GM12878 (cell line): ENCODE measurements around the gene TXNDC17. TPM values are rescaled to one million over a fixed set of nuclear protein-coding genes. Genes with fewer than 3 reads are reported as not detected.

ENCODE experiments used
- ATAC-seq: fragments of 200-7000 bp; cut with Tn5 transposase; 3 replicates; pipeline ENCODE4 v1.9.1; 2020; ENCODE audit warnings: mild to moderate bottlenecking, moderate library complexity
- BruUV-seq: library from RNA; stranded (reverse); fragments of 400-500 nt; replicated peaks from 2 replicates; lab custom pipeline; 2021; lab: Mats Ljungman, UMichigan
- CTCF ChIA-PET: fragments of 300-600 bp; sonication (Branson Sonifier 250); formaldehyde crosslinking; extraction: SDS; loops from one replicate; lab custom pipeline; 2021; ENCODE audit warnings: inconsistent platforms; lab: Yijun Ruan, JAX
- POLR2A ChIA-PET: fragments of 350-600 bp; formaldehyde crosslinking; extraction: SDS; loops from one replicate; lab custom pipeline; 2021; ENCODE audit warnings: inconsistent platforms; lab: Charles Lee
- RAD21 ChIA-PET: fragments of 300-600 bp; sonication (Branson Sonifier 250); formaldehyde crosslinking; loops from one replicate; lab custom pipeline; 2023; ENCODE audit warnings: antibody characterized with exemption; ENCODE audit not compliant: unreplicated experiment; lab: Charles Lee
- SMC1A ChIA-PET: fragments of 300-600 bp; sonication (Branson Sonifier 250); formaldehyde crosslinking; loops from one replicate; lab custom pipeline; 2023; ENCODE audit not compliant: unreplicated experiment, uncharacterized antibody; lab: Charles Lee
- DNase-seq: peaks from one replicate; pipeline ENCODE4 v3.0.0-alpha.2; 2011; ENCODE audit warnings: low read depth, low spot score
- FAIRE-seq: peaks from 3 replicates; lab custom pipeline; 2011; peaks lifted over from hg19 to GRCh38; lab: Jason Lieb, UNC
- H2AFZ ChIP-seq: 2 replicates; pipeline ENCODE4 v1.6.0; 2011; ENCODE audit warnings: low read depth, low read length, control low read depth; ENCODE audit not compliant: control insufficient read depth
- H3K27ac ChIP-seq: 2 replicates; pipeline ENCODE4 v1.5.1; 2011; ENCODE audit warnings: control low read depth; ENCODE audit not compliant: control insufficient read depth, insufficient read depth
- H3K27me3 ChIP-seq, 2 experiments: replicated peaks in 1 of 2; 2 replicates each; pipeline versions ENCODE4 v1.6.0 to v1.6.1; 2011; ENCODE audit warnings: low read length in 1 of 2; ENCODE audit not compliant: control insufficient read depth in 2 of 2, insufficient read depth in 2 of 2
- H3K36me3 ChIP-seq, 2 experiments: 2 replicates each; pipeline ENCODE4 v1.5.1; 2011; ENCODE audit warnings: low read length in 1 of 2; ENCODE audit not compliant: control insufficient read depth in 2 of 2, insufficient read depth in 2 of 2
- H3K4me1 ChIP-seq: 2 replicates; pipeline ENCODE4 v1.6.1; 2011; ENCODE audit warnings: mild to moderate bottlenecking, low read length, moderate library complexity, mixed read lengths; ENCODE audit not compliant: control insufficient read depth, insufficient read depth
- H3K4me2 ChIP-seq: 2 replicates; pipeline ENCODE4 v1.6.0; 2011; ENCODE audit warnings: control low read depth; ENCODE audit not compliant: control insufficient read depth, insufficient read depth
- H3K4me3 ChIP-seq: fragments of 200-600 bp; sonication (generic); 2 replicates; pipeline ENCODE4 v1.5.1; 2016
- H3K79me2 ChIP-seq: 2 replicates; pipeline ENCODE4 v1.6.0; 2011; ENCODE audit warnings: low read length; ENCODE audit not compliant: control insufficient read depth, insufficient read depth
- H3K9ac ChIP-seq: 2 replicates; pipeline ENCODE4 v1.8.0; 2011; ENCODE audit warnings: low read length, control low read depth, mixed read lengths; ENCODE audit not compliant: control insufficient read depth, insufficient read depth
- H3K9me3 ChIP-seq: replicated peaks from 3 replicates; pipeline ENCODE4 v1.5.1; 2011; ENCODE audit warnings: mild to moderate bottlenecking, low read length; ENCODE audit not compliant: control insufficient read depth, insufficient read depth
- H4K20me1 ChIP-seq: 2 replicates; pipeline ENCODE4 v1.6.0; 2011; ENCODE audit not compliant: control insufficient read depth, insufficient read depth
- HDAC6 ChIP-seq: fragments of 200-600 bp; sonication (generic); IDR thresholded peaks from one replicate; pipeline ENCODE4 v1.8.0; 2017; ENCODE audit warnings: antibody characterized with exemption; ENCODE audit not compliant: unreplicated experiment
- HDGF ChIP-seq: fragments of 450-650 bp; IDR thresholded peaks from 2 replicates; pipeline ENCODE4 v1.6.1; 2016; ENCODE audit warnings: antibody characterized with exemption
- MEF2A ChIP-seq: IDR thresholded peaks from 2 replicates; pipeline ENCODE4 v1.6.1; 2011; ENCODE audit warnings: low read depth, mild to moderate bottlenecking, low read length, moderate library complexity; ENCODE audit not compliant: insufficient read depth
- MLLT1 ChIP-seq: fragments of 450-650 bp; IDR thresholded peaks from 2 replicates; pipeline ENCODE4 v1.6.1; 2016; ENCODE audit warnings: mild to moderate bottlenecking
- NFIC ChIP-seq: IDR thresholded peaks from 2 replicates; pipeline ENCODE4 v1.6.1; 2012; ENCODE audit warnings: low read depth, mild to moderate bottlenecking, inconsistent platforms, low read length, moderate library complexity
- NFYB ChIP-seq: IDR thresholded peaks from 2 replicates; pipeline ENCODE4 v1.6.1; 2011; ENCODE audit warnings: low read depth, mild to moderate bottlenecking, low read length, improper control_type of control experiment, moderate library complexity; ENCODE audit not compliant: insufficient read depth
- POLR2AphosphoS5 ChIP-seq: IDR thresholded peaks from 2 replicates; pipeline ENCODE4 v1.6.1; 2011; ENCODE audit warnings: mild to moderate bottlenecking, low read length, inconsistent platforms
- SMAD5 ChIP-seq: IDR thresholded peaks from 2 replicates; pipeline ENCODE4 v1.6.1; 2016; ENCODE audit warnings: antibody characterized with exemption, low read depth
- SREBF1 ChIP-seq: IDR thresholded peaks from 2 replicates; pipeline ENCODE4 v1.6.1; 2012; ENCODE audit warnings: mild to moderate bottlenecking, low read length
- STAT3 ChIP-seq: IDR thresholded peaks from 2 replicates; pipeline ENCODE4 v1.6.1; 2011; ENCODE audit warnings: low read depth, low read length, improper control_type of control experiment
- SUPT20H ChIP-seq: IDR thresholded peaks from 2 replicates; pipeline ENCODE4 v1.6.1; 2011; ENCODE audit warnings: low read depth, mild to moderate bottlenecking, low read length, moderate library complexity, borderline replicate concordance; ENCODE audit not compliant: control insufficient read depth
- TCF7 ChIP-seq: IDR thresholded peaks from 2 replicates; pipeline ENCODE4 v1.6.1; 2014; ENCODE audit warnings: antibody characterized with exemption, borderline replicate concordance
- ZBTB11 ChIP-seq: fragments of 450-650 bp; formaldehyde crosslinking; IDR thresholded peaks from 2 replicates; pipeline ENCODE4 v1.5.0; 2022; ENCODE audit warnings: mild to moderate bottlenecking, missing genetic modification characterization
- ZBTB33 ChIP-seq: fragments of 450-650 bp; IDR thresholded peaks from 2 replicates; pipeline ENCODE4 v1.6.1; 2017; ENCODE audit warnings: mild to moderate bottlenecking
- ZNF592 ChIP-seq: fragments of 450-650 bp; IDR thresholded peaks from 2 replicates; pipeline ENCODE4 v1.6.1; 2017; ENCODE audit warnings: mild to moderate bottlenecking, moderate library complexity
- WGBS: methylation state at CpG from one replicate; pipeline ENCODE4 v1.1.6; 2016; ENCODE audit warnings: low lambda C conversion rate; ENCODE audit not compliant: insufficient replicate concordance, insufficient coverage; ENCODE audit errors: missing lambda C conversion rate; 5-methylcytosine and 5-hydroxymethylcytosine counted together
- in situ Hi-C: fragments of 300-500 bp; cut with MboI; formaldehyde crosslinking; loops from 9 replicates; pipeline ENCODE4 v1.14.3; 2018; ENCODE audit warnings: mixed read lengths
- intact Hi-C: fragments of 100-400 bp; cut with micrococcal nuclease; formaldehyde crosslinking; loops from one replicate; pipeline ENCODE4 v1.14.2; 2022; ENCODE audit not compliant: unreplicated experiment
- polyA plus RNA-seq, 11 experiments: library from polyadenylated mRNA; depleted of rRNA in 4 of 11; unstranded in 6 of 11; stranded (reverse) in 5 of 11; fragments of >200 nt; fragmentation: Nextera tagmentation in 4 of 11; fragmentation: Illumina TruSeq in 1 of 11; extraction: Ambion mirVana in 4 of 11; extraction: Trizol in 1 of 11; gene quantifications; 1 replicate in 1 of 11; 2 replicates in 10 of 11; pipeline versions ENCODE4 v1.2.1 to v1.2.3, GENCODE V29; 2011 to 2016; ENCODE audit warnings: inconsistent platforms in 2 of 11, missing spikeins in 2 of 11, low read depth in 1 of 11
- total RNA-seq, 4 experiments: library from RNA; depleted of rRNA in 3 of 4; stranded (reverse); fragments of >200 nt in 3 of 4; fragmentation: Illumina TruSeq in 1 of 4; extraction: Trizol in 1 of 4; gene quantifications; 2 replicates each; pipeline versions ENCODE4 v1.2.1 to v1.2.3, GENCODE V29; 2013 to 2021

TXNDC17 gene
- total and polyA plus RNA-seq, 10 of the 15 experiments (the other 5 are each of a cell fraction or from before 2014, with no cell fraction given) = 124 to 957 (median 216) TPM

- Histone ChIP-seq H3K9me3 (no peaks in the 10 kb centered on the region), H3K4me3 (no peak overlapping the region), H3K27ac (no peak overlapping the region), H3K27me3 (no peaks in the 10 kb centered on the region; a peak in 1 of 4 replicates), H3K79me2 (no peaks in the 10 kb centered on the region), H2AFZ (no peak overlapping the region), H4K20me1 (no peaks in the 10 kb centered on the region), H3K9ac (no peak overlapping the region), H3K4me2 (no peak overlapping the region), H3K36me3 (no peaks in the 10 kb centered on the region), H3K4me1 (peaks cover under 1% of the 10 kb centered on the region; the same call in 1 of the 2 replicates)
- in situ Hi-C loops (no loop called here), intact Hi-C loops (no loop called here)
- ChIA-PET POLR2A (no interaction called here), CTCF (no interaction called here), RAD21 (no interaction called here), SMC1A (no interaction called here)
- no TSS peak for BruUV-seq
- DNase-seq (no peak), ATAC-seq (no peak), FAIRE-seq (no peak)
- 28% methylated on average over 7 of the region's 7 CpGs for WGBS
- no peak for TF ChIP-seq ZNF592
- no peak for TF ChIP-seq SUPT20H
- TF ChIP-seq HDGF = no peak
- no peak for TF ChIP-seq STAT3
- no peak for TF ChIP-seq SREBF1
- no peak for TF ChIP-seq ZBTB11 (CRISPR knock-in tag)
- no peak for TF ChIP-seq NFYB
- no peak for TF ChIP-seq ZBTB33
- TF ChIP-seq SMAD5 = no peak
- no peak for TF ChIP-seq POLR2AphosphoS5
- no peak for TF ChIP-seq MLLT1
- no peak for TF ChIP-seq TCF7
- TF ChIP-seq MEF2A = no peak
- no peak for TF ChIP-seq NFIC
- no peak for TF ChIP-seq HDAC6
Measured at GRCh38 chr17:6684460-6684783, 43.6 kb downstream of the TXNDC17 start.
